GM21529 (cell line): ENCODE results near the gene NXPH4.
A peak's percentile ranks its signal among the peaks of the same experiment; 100 is the strongest.

Source experiments
- ATAC-seq: cut with Tn5 transposase; IDR thresholded peaks from one replicate; pipeline ENCODE4 v1.9.1; 2021; ENCODE audit not compliant: unreplicated experiment

The NXPH4 gene

DNA sequence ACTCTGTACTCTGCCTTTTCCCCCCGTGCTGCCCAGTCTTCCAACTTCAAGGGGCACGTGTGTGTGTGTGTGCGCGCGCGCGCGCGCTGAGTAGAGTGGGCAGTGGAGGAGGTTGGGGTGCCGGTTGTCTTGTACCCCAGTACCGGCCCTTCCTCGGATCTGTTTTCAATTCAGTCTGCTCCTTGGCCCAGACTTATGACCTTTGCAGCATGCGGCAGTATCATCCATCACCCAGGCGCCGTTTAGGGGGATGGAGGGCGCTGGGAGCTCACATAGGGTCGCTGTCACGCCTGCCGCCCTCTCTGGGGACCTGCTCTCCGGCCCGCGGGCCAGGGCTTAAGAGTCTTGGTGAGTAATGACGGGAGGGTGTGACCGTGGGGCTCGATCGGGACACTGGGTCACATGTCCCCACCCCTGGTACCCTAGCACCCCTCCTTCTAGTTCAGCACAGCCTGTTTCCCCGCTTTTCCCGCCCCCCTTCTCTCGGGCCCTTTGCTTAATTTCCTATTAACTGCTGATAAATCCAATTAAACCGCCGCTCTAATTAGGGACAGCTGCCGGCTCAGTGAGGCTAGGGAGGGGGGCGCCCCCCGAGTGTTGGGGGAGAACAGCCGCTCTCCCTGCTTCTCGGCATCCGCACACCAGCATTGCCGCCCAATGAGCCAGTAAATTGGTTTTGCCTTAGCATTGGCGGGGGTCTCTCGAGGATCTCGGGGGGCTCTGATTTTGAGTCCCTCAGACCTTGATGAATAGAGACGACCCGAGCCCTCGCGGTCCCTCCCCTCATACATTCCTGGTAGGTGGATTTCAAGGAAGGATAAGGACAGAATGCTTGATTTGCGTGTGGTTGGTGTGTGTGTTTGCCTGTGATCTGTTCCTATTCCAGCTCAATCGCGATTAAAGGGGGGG is 25.1 kb downstream of the NXPH4 start:
- ATAC-seq: no peak

DNA sequence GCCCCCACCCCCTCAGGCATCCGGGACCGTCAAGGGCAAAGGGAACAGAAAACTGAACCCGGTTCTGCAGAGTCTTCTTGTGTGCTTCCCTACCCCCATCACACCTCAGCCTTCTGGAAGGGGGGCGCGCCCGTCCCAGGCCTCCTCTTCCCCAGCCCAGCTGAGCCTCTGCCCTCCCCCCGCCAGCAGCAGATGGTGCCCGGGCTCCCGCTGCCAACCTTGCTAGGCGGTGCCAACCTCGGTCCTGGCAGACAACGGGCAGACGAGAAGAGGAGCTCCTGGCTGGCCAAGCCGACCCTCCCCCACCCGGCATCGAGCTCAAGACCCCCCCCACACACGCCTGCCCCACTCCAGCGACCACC is 25.7 kb downstream of the NXPH4 start:
- no peak for ATAC-seq

DNA sequence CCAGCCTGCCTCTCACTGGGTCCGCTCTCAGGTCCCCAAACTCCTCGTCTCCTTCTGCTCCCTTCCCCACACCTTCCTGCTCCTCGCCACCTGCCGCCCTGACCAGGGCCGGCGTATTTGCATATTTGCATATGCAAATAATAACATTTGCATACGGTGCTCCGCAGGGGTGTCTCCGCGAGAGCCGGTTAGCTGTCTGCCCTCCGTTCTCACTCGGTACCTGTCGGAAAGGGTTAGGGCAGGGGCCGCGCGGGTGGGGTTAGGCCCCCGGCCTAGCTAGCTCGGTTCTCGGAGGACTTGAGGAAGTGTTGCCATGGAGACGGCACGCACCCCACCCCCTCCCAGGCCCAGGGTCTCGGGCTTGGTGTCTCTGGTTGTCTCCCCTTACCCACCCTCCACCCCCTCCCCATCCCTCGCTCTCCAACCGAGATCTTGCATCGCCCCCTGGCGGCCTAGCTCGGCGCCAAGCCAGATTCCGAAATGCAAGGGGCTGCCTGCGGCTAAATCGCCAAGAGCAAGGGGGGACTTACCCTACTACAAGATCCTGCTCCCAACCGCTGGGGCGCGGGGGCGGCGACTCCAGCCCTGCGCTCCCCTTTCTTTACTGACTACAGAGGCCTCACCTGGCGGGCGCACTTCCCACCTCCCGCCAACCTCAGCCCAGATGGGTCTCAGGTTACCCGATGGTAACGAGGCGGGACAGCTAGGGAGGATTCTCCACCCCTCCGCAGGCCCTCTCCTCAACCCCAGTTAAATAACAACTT is 26.3 kb downstream of the NXPH4 start:
- ATAC-seq: peak; percentile 35

DNA sequence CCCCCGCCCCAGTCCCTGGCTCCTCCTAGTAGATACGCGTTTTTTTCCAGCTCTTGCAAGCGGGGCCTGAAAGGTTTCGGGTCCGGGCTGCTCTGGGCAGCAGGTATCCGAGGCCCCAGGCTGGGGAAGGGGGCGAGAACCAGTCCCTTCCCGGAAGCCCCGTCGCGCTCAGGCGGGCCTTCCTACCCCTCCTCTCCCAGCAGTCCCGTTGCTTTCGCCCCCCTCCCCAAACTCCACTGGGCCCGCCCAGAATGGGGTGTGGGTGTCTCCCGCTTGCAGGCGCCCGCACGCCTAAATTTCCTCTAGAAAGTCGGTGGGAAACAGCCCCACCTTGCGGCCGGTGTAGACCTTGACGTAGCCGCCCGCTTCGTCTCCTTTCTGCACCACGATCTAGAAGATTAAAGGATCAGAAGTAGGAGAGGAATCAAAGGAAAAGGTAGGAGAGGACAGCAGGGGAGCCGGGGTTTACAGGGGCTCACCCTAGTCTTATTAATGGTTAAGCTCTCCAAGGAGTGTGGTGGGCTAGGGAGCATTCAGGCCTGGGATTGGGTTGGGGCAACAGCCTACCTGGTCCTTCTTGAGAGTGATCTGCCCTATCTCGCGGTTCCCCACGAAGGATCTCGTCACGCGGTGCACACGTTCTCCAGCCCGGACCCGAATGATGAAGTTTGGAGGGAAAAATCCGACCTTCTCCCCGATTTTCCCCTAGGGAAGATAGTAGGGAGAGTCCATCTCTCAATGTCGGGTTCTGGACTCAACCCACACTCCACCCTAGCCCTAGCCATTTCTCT is 27.1 kb downstream of the NXPH4 start:
- no peak for ATAC-seq

DNA sequence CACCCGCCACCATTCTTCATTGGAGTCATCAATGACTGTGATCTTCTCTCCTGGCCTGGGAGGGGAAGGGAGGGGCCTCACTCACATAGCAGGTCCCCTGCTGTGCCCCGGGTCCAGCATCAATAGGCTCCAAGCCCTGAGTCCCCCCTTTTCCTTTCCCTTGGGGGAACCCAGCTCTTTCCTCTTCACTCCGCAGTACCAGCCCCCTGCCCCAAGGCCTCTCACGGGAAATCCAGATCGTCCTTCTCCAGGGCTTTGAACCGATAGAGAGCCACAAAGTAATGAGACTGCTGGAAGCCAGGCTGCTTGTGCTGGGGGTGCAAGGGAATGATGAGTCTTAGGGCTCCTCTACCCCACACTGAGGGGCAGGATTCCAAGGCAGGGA is 27.7 kb downstream of the NXPH4 start:
- ATAC-seq: no peak

DNA sequence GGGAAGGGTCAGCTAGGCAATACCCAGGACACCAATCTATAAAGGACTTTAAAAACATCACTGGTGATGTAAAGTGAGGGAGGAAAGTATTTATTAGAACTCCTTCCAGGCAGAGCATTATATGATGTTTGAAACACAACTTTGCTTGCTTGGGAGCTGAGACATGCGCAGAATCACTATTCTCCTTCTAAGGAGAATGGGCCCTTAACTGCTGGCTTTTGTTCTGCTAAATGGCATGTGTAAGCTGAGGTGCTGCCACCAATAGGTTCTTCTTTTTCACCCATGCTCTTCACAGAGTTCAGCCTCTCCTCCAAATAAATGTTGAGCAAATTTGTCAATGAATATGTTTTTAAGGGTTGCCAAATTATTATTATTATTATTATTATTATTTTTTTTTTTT is 30.4 kb downstream of the NXPH4 start:
- ATAC-seq: no peak

DNA sequence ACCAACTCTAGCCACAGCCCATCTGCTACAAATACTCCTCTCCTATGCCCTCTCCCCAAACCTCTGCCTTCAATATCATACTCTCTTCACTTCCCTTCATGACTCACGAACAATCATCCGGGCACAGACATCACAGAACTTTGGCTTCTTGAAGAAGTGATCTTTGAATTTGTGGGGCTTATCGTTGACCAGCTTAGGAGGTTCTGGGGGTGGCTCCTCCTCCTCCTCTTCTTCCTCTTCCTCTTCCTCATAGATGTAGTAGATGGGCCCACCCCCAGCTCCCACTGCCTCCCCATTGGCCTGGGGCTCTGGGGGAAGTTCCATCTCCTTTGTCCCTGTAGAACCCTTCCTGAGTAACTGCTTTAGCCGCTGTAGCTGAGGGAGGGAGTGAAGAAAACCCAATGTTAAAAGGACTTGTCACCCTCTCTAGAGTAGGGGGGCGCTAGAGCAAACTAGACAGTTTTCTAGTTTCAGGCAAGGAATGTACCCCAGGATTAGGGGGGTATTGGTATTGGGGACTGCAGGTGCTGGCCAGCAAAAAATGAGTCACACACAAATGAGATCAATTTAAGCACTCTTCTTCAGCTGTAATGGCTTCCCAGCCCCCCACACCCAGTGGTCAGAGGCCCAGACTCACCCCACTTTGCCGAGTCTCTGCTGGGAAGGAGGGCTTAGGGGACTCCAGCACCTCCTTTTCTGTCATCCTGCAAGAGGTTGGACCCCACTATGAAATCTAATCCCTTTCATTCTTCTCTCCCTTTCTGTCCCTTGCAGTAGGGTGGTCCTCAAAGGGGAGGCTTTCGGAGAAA is 32.5 kb downstream of the NXPH4 start:
- peak; percentile 57 for ATAC-seq

DNA sequence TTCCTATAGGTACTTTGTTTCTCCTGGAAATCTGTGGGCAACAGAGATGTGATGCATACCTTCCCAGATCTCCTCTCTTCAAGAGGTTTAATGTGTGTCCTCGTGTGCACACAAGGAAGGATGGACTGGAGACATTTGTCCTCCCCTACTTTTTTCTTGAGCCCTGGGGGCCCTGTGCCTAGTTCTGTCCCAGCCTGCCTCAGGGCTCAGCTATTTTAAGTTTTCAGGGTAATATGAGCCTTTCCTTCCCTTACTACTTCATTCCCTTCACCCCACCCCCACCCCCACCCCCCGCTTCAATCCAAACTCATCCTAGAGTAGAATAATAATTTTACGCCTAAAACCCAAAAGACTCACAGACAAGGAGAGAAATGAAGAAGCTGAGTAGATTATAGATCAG is 33.9 kb downstream of the NXPH4 start:
- ATAC-seq: no peak

DNA sequence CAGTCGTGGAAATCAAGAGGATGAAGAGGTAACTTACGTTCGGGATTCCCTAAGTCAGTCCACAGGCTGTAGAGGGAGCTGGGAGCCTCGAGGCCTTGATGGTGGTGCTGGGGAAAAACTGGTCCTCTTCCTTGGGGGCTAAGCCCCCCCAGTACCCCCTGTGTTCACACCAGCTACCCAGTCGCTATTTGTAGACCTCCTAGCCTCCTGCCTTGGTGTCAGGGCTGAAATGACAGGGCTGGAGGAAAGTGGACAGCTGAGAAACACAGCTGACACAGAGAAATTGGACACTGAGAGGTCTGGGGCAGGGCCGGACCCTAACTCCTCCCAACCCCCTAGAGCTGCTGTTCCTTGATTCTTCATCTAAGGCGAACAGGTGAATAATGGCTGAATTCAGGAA is 34.4 kb downstream of the NXPH4 start, which contains the start of gene STAC3:
STAC3 (minus strand) TSS at position 232 of the 400 bp plus-strand sequence. CDS start 1,551 bp downstream, outside the sequence.
- ATAC-seq: no peak

DNA sequence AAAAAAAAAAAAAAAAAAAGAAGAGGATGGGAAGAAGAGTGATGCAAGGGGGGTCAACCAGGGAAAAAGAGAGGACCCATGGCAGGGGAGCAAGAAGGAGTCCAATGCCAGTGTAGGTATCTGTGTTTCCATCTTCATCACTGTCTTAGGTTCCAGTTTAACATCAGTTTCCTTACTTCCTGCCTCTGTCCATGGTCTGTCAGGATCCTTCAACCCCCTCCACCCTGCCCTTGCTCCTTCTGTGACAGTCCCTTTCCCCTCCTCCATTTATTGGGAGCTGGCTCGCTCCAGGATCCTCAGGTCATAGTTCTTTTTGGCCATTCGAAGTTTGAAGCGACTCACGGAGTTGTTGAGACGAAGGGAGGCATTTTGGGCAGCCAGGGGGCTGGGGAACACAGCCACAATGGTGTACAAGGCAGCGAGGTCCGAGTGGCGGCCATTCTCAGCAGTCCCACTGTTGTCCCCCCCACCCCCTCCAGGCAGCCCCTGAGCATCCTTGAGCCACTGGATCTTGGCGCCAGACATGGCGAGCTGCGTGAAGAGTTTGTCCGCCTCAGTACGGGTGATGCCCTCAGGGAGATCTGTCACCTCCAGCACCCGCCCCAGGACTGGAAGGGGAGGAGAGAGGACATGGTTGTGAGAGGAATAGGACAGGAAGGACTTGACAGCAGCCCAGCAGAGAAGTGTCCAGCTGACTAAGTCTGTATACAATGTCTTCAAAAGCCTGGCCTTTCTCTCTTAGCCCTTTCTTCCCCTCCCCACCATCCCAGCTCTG is 38.1 kb downstream of the NXPH4 start:
- ATAC-seq: no peak

DNA sequence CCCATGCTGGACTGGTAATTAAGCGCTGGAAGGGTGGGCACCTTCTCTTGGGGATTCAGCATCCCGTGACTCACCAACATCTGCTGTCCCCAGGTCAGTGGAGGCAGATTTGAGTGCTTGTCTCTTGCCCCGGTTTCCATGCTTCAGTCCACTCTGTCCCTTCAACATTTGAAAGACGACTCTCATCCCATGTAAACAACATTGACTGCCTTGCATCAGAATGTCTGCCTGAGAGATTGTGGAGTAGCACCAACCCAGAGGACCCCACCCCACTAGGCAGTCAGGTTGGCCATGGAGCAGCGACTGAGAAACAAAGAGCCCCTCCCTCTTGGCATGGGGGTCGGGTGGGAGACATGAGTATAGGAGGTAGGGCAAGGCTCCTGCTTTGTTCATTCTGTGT is 39.3 kb downstream of the NXPH4 start:
- no peak for ATAC-seq

DNA sequence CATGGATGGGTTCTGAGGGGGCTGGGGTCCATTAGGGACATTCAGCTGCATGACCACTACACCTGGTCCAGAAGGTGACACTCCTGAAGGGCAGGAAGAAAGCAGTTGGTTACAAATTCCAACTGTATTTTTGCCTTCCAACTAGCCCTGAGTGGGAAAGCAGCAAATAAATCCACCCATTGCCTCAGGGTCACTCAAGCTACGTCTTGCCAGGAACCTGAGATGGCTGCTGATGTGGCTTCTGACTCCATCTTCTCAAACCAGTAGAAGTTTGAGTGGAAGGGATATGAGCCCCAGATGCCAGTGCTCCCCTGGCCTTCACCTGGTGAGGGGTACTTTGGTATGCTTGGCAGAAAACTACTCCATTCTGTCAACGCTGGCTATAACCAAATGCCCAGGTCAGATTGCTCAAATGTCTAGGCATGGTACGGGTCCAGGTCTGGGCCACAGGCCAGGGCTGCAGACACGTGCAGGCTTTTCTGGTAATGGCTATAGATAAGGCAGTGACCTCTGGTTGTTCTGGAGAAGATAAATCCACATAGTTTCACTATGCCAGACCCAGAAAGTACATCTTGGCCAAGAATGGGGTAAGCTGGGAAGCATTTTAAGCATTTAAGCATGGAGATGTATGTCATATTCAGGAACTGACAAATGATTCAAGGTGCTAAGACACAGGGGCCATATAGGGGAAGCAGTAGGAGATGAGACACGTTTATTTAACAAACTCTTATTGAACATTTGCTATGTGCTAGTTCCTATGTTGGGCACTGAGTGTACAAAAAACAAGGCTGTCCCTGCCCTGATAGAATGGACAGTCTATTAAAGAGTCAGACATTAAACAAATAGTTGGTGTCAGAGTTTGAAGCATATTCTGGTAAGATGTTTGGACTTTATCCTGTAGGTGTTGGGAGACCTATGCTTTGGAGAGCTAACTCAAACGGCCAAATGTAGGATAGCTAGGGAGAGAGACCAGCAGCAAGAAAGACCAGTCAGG is 42.7 kb downstream of the NXPH4 start:
- no peak for ATAC-seq

DNA sequence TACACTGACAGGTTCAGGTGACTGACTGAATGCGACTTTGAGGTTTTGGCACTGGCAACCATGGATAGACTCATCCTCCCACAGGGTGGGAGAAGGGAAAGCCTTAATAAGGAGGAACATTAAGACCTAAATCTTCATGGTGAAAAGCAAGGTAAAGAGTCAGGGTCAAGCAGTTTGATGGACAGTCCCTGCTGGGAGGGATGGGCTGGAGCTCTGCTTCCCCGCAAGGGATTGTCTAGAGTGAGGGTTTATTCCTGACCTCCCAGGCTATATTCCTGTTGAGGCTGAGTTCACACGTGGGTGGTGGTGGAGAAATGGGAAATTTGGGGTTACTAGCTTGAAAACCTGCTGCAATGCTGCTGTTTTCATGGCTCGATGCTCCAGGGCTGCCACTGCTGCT is 43.8 kb downstream of the NXPH4 start:
- no peak for ATAC-seq

DNA sequence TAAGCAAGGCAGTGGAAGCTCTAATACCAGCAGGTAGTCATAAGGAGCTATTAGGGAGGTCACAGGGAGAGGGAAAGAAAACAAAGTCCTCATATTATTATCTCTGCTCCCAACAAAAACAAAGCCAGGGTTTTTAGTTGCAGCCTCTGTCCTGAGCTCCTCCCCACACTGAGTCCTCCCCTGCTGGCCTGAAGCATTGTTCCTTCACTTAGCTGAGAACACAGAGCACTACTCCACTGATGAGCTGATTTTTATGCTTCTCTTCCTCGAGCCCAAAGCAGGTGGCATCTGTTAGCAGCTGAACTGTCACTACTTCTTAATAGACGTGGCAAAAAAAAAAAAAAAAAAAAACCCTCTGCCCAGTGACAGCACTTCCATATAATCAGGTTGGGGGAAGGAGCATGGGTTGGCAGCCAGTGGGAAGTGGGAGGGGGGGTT is 44.9 kb downstream of the NXPH4 start:
- ATAC-seq: no peak

DNA sequence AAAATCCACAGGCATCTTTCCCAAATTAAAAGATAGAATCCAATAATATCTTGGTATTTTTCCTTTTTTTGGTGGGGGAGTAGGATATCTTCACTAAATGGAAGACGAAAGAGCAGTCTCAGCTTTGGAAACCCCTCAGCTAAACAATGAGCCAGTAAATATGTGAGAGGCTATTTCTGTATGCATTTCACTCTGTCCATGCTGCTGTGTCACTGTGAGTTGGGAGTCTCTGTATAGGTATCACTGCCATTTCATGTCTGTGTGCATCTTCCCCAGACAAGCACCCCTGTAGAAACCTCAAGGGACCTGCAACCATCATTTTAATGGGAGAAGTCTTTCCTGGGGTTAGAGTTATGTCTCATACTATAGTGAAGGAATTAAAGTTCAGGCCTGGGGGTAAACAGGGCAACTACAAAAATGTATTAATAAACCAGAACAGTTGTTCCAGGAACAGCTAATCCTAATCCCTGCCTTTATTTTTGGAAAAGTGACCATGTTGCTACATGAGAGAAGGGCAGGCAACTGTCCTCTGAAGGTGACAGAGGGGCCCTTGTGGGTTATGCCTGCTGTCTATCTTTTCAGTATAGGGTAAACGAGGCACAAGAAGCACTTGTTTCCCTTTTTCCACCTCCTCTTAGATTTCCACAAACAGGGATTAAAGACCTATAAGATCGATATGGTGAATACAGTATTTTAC is 45.7 kb downstream of the NXPH4 start:
- no peak for ATAC-seq

DNA sequence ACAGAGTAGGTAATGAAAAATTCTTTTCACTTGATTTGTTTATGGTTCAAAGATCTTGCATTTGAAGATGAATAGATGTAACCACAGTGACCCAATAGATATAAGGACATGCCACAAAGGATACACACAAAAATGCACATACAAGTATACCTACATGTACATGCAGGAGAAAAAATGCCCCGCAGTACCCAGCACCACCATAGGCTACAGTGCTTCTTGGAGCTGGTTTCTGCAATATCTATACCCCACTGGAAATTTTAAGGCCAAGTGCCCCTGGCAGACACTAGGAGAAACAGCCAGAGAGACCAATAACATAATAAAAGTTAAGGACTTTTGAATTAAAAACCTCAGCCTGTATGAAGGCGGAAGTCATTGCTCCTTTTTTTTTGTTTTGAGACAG is 46.5 kb downstream of the NXPH4 start:
- ATAC-seq: no peak

DNA sequence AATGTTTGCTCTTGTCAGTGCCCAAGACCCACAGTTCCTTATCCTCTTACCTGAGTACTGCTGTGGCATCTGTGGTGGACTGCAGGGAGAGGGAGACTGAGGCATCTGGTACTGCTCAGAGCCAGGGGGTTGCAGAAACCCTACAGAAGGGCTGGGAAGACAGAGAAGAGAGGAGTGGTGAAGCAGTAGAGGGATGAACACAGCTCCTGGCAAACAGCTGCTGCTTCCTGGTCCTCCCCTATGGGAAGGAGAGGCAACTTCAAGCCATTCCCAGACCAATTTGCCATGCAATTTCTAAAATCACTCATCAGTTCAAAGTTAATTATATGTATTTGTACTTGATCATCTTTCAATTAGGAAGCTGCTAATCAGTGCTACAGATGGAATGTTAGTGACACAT is 50.1 kb downstream of the NXPH4 start:
- ATAC-seq: no peak

DNA sequence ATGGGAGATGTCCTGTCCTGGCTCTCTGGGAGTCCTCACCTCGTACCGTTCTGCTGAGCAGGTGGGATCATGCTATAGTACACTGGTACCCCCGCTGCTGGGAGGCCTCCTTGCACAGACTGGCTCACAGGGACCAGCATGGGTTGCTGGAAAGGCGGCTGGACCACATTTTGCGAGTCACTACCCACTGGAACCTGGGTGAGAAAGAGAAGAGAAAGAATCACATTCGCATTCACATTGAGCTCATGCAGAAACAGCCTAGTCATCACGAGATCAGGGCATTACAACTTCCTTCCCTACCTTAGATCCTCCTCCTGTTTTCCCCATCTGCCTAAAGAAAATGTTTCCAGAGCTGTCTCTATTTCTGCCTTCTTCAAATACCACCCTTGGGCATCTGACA is 51.7 kb downstream of the NXPH4 start:
- no peak for ATAC-seq
